ENCODE data around the gene DYSF. TPM values are rescaled to one million over a fixed set of nuclear protein-coding genes. Genes with fewer than 3 reads are reported as not detected.

The DYSF gene
- total and polyA plus RNA-seq, 9 donors = 2.3 to 16.5 (median 5.1) TPM

- no peak overlapping the region for H3K4me3 ChIP-seq
- intact Hi-C loops (cut with DNase I) = no loop called here
- H3K4me1 ChIP-seq (ENCODE audit: insufficient read depth) = no peaks in the 10 kb centered on the region
- H3K27me3 ChIP-seq = no peaks in the 10 kb centered on the region
- no peak overlapping the region for H3K27ac ChIP-seq
- WGBS, 3 donors = 90 to 98% (median 94%) methylated on average over 1 of the region's 1 CpG
- no peak for TF ChIP-seq EP300 (IDR thresholded peaks at IDR 0.05)
- TF ChIP-seq POLR2A (IDR thresholded peaks at IDR 0.05) = no peak
- TF ChIP-seq CTCF (IDR thresholded peaks at IDR 0.05) = no peak
- H3K9me3 ChIP-seq = no peaks in the 10 kb centered on the region
- H3K36me3 ChIP-seq = no peaks in the 10 kb centered on the region
- no peak for DNase-seq
These were observed 268.9 kb downstream of the DYSF start for GRCh38 chr2:71722286-71722685.

- Histone ChIP-seq H3K27me3 (no peaks in the 10 kb centered on the region), H3K4me1 (ENCODE audit: insufficient read depth) (no peaks in the 10 kb centered on the region), H3K9me3 (no peaks in the 10 kb centered on the region), H3K27ac (no peak overlapping the region), H3K4me3 (no peak overlapping the region), H3K36me3 (no peaks in the 10 kb centered on the region)
- DNase-seq = no peak
- intact Hi-C loops (cut with DNase I) = no loop called here
- TF ChIP-seq CTCF (IDR thresholded peaks at IDR 0.05) (no peak), POLR2A (IDR thresholded peaks at IDR 0.05) (no peak), EP300 (IDR thresholded peaks at IDR 0.05) (no peak)
- WGBS, 3 donors = 55 to 71% (median 58%) methylated on average over 1 of the region's 1 CpG
These were observed 271.4 kb downstream of the DYSF start for GRCh38 chr2:71724793-71725192.

GRCh38 chr2:71725836-71726235, 272.5 kb downstream of the DYSF start:
- Histone ChIP-seq H3K4me1 (ENCODE audit: insufficient read depth) (no peaks in the 10 kb centered on the region), H3K36me3 (no peaks in the 10 kb centered on the region), H3K9me3 (no peaks in the 10 kb centered on the region), H3K4me3 (no peak overlapping the region), H3K27ac (no peak overlapping the region), H3K27me3 (no peaks in the 10 kb centered on the region)
- TF ChIP-seq POLR2A (IDR thresholded peaks at IDR 0.05) = no peak
- no peak for TF ChIP-seq EP300 (IDR thresholded peaks at IDR 0.05)
- TF ChIP-seq CTCF (IDR thresholded peaks at IDR 0.05) = no peak
- intact Hi-C loops (cut with DNase I) = no loop called here
- DNase-seq = no peak

- DNase-seq = no peak
- no peak for TF ChIP-seq POLR2A (IDR thresholded peaks at IDR 0.05)
- TF ChIP-seq EP300 (IDR thresholded peaks at IDR 0.05) = no peak
- no peak for TF ChIP-seq CTCF (IDR thresholded peaks at IDR 0.05)
- 46 to 57% (median 56%) methylated on average over 2 of the region's 2 CpGs for WGBS, 3 donors
- H3K4me3 ChIP-seq = no peak overlapping the region
- H3K27ac ChIP-seq = no peak overlapping the region
- no peaks in the 10 kb centered on the region for H3K9me3 ChIP-seq
- H3K36me3 ChIP-seq = no peaks in the 10 kb centered on the region
- intact Hi-C loops (cut with DNase I) = no loop called here
- no peaks in the 10 kb centered on the region for H3K4me1 ChIP-seq (ENCODE audit: insufficient read depth)
- H3K27me3 ChIP-seq = no peaks in the 10 kb centered on the region
These were observed 274.2 kb downstream of the DYSF start for GRCh38 chr2:71727562-71727961.

- Histone ChIP-seq H3K27ac (no peak overlapping the region), H3K4me1 (ENCODE audit: insufficient read depth) (no peaks in the 10 kb centered on the region), H3K4me3 (no peak overlapping the region), H3K27me3 (no peaks in the 10 kb centered on the region), H3K36me3 (no peaks in the 10 kb centered on the region), H3K9me3 (no peaks in the 10 kb centered on the region)
- WGBS, 3 donors = 83 to 94% (median 92%) methylated on average over 1 of the region's 1 CpG
- intact Hi-C loops (cut with DNase I) = no loop called here
- DNase-seq = no peak
- no peak for TF ChIP-seq CTCF (IDR thresholded peaks at IDR 0.05)
- TF ChIP-seq EP300 (IDR thresholded peaks at IDR 0.05) = no peak
- TF ChIP-seq POLR2A (IDR thresholded peaks at IDR 0.05) = no peak
These were observed 274.7 kb downstream of the DYSF start for GRCh38 chr2:71728036-71728435.
